Gastroesophageal sphincter (tissue), 4 donors: ENCODE measurements around the gene GOLGA3. TPM values are rescaled to one million over a fixed set of nuclear protein-coding genes. Genes with fewer than 3 reads are reported as not detected.

Experiments
- ATAC-seq: fragments of 150-250 bp; one replicate; pipeline ENCODE4 v1.9.1; 2016; ENCODE audit warnings: mild to moderate bottlenecking, moderate library complexity
- H3K27ac ChIP-seq, 4 donors: fragments of 200-600 bp; sonication (generic) in 3 of 4; 1 replicate in 3 of 4; 2 replicates in 1 of 4; pipeline ENCODE4 v1.5.1; 2016 to 2019
- H3K27me3 ChIP-seq: fragments of 200-600 bp; sonication (generic); one replicate; pipeline ENCODE4 v1.5.1; 2019
- H3K36me3 ChIP-seq, 2 donors: fragments of 200-600 bp; sonication (generic); one replicate each; pipeline ENCODE4 v1.5.1; 2019; ENCODE audit warnings: control low read depth in 1 of 2
- H3K4me1 ChIP-seq, 3 donors: fragments of 200-600 bp; sonication (generic); 1 replicate in 2 of 3; 2 replicates in 1 of 3; pipeline ENCODE4 v1.5.1; 2016 to 2019; ENCODE audit warnings: control low read depth in 2 of 3
- H3K4me3 ChIP-seq, 2 donors: fragments of 200-600 bp; sonication (generic); one replicate each; pipeline ENCODE4 v1.5.1; 2019; ENCODE audit warnings: mild to moderate bottlenecking in 1 of 2, moderate library complexity in 1 of 2
- H3K9me3 ChIP-seq, 3 donors: fragments of 200-600 bp; sonication (generic); one replicate each; pipeline ENCODE4 v1.5.1; 2017 to 2019; ENCODE audit warnings: control low read depth in 2 of 3
- CTCF ChIP-seq, 4 experiments: fragments of 200-600 bp in 2 of 4; fragments of 450-650 bp in 2 of 4; sonication (generic) in 1 of 4; IDR thresholded peaks; one replicate each; pipeline ENCODE4 v1.5.1; 2017 to 2019; ENCODE audit warnings: antibody characterized with exemption in 4 of 4, mild to moderate bottlenecking in 2 of 4, moderate library complexity in 2 of 4
- EP300 ChIP-seq: sonication (generic); formaldehyde crosslinking; IDR thresholded peaks from one replicate; pipeline ENCODE4 v1.6.1; 2017; ENCODE audit warnings: antibody characterized with exemption, mild to moderate bottlenecking
- POLR2A ChIP-seq, 2 donors: fragments of 450-650 bp; IDR thresholded peaks; one replicate each; pipeline ENCODE4 v1.6.1; 2017; ENCODE audit warnings: antibody characterized with exemption in 2 of 2, mild to moderate bottlenecking in 2 of 2, moderate library complexity in 1 of 2
- POLR2AphosphoS5 ChIP-seq: sonication (generic); formaldehyde crosslinking; IDR thresholded peaks from one replicate; pipeline ENCODE4 v1.6.1; 2017; ENCODE audit warnings: antibody characterized with exemption
- WGBS, 2 donors: methylation state at CpG; one replicate each; pipeline ENCODE4 v1.1.5; 2018; ENCODE audit warnings: low coverage in 1 of 2; 5-methylcytosine and 5-hydroxymethylcytosine counted together
- total RNA-seq, 4 donors: library from RNA; depleted of rRNA; stranded (reverse); fragments of >200 nt; gene quantifications; one replicate each; pipeline ENCODE4 v1.1.0, GENCODE V29; 2016

GOLGA3 gene
- total RNA-seq, 4 donors from 2014 or later: 54.8 to 126 (median 74.1) TPM

- H3K27ac ChIP-seq: no peak overlapping the region
- H3K36me3 ChIP-seq: peaks cover 0 to 100% of the 10 kb centered on the region in 2 donors
- H3K4me3 ChIP-seq: no peak overlapping the region
- 96% methylated on average over 4 of the region's 10 CpGs; no CpG with 5 or more reads in 1 of the 2 donors for WGBS, 2 donors
- H3K27me3 ChIP-seq: no peaks in the 10 kb centered on the region
- H3K9me3 ChIP-seq: no peaks in the 10 kb centered on the region
- H3K4me1 ChIP-seq: no peaks in the 10 kb centered on the region
- ATAC-seq: no peak
- no peak for TF ChIP-seq CTCF (IDR thresholded peaks at IDR 0.05)
- TF ChIP-seq POLR2AphosphoS5: no peak
- no peak for TF ChIP-seq EP300
- no peak for TF ChIP-seq POLR2A (IDR thresholded peaks at IDR 0.05)
Observed at GRCh38 chr12:132748319-132748718, 80.3 kb downstream of the GOLGA3 start.

GRCh38 chr12:132747896-132748295 lies 80.8 kb downstream of the GOLGA3 start:
- no peaks in the 10 kb centered on the region for H3K27me3 ChIP-seq
- ATAC-seq: no peak
- no peaks in the 10 kb centered on the region for H3K4me1 ChIP-seq
- H3K36me3 ChIP-seq: peaks cover 0 to 100% of the 10 kb centered on the region in 2 donors
- no peak for TF ChIP-seq POLR2AphosphoS5
- no peak for TF ChIP-seq CTCF (IDR thresholded peaks at IDR 0.05)
- no peak for TF ChIP-seq EP300
- TF ChIP-seq POLR2A (IDR thresholded peaks at IDR 0.05): no peak
- 90% methylated on average over 2 of the region's 22 CpGs; no CpG with 5 or more reads in 1 of the 2 donors for WGBS, 2 donors
- H3K4me3 ChIP-seq: no peak overlapping the region
- H3K27ac ChIP-seq: no peak overlapping the region
- no peaks in the 10 kb centered on the region for H3K9me3 ChIP-seq

- Histone ChIP-seq H3K4me3 (no peak overlapping the region), H3K4me1 (no peaks in the 10 kb centered on the region), H3K36me3 (peaks cover 0 to 100% of the 10 kb centered on the region in 2 donors), H3K27ac (no peak overlapping the region), H3K9me3 (no peaks in the 10 kb centered on the region), H3K27me3 (no peaks in the 10 kb centered on the region)
- 100% methylated on average over 2 of the region's 11 CpGs; no CpG with 5 or more reads in 1 of the 2 donors for WGBS, 2 donors
- ATAC-seq: no peak
- TF ChIP-seq CTCF (IDR thresholded peaks at IDR 0.05) (no peak), POLR2AphosphoS5 (no peak), EP300 (no peak), POLR2A (IDR thresholded peaks at IDR 0.05) (no peak)
Observed at GRCh38 chr12:132747395-132747794, 81.3 kb downstream of the GOLGA3 start.

GRCh38 chr12:132746613-132747012 lies 82.1 kb downstream of the GOLGA3 start:
- Histone ChIP-seq H3K4me3 (no peak overlapping the region), H3K27me3 (no peaks in the 10 kb centered on the region), H3K9me3 (no peaks in the 10 kb centered on the region), H3K27ac (no peak overlapping the region), H3K36me3 (peaks cover 0 to 100% of the 10 kb centered on the region in 2 donors), H3K4me1 (no peaks in the 10 kb centered on the region)
- TF ChIP-seq POLR2AphosphoS5 (no peak), POLR2A (IDR thresholded peaks at IDR 0.05) (no peak), EP300 (no peak), CTCF (IDR thresholded peaks at IDR 0.05) (no peak)
- ATAC-seq: no peak
- WGBS, 2 donors: 93% methylated on average over 1 of the region's 3 CpGs; no CpG with 5 or more reads in 1 of the 2 donors

GRCh38 chr12:132743831-132744230 lies 84.8 kb downstream of the GOLGA3 start:
- Histone ChIP-seq H3K27ac (no peak overlapping the region), H3K4me3 (no peak overlapping the region), H3K9me3 (no peaks in the 10 kb centered on the region), H3K36me3 (peaks cover 0 to 100% of the 10 kb centered on the region in 2 donors), H3K4me1 (no peaks in the 10 kb centered on the region), H3K27me3 (no peaks in the 10 kb centered on the region)
- no peak for ATAC-seq
- WGBS, 2 donors: 88 to 92% methylated on average over 5 to 13 of the region's 13 CpGs
- TF ChIP-seq EP300: no peak
- TF ChIP-seq POLR2A (IDR thresholded peaks at IDR 0.05): no peak
